Measurements from ENCODE around the gene SYT4. TPM values are rescaled to one million over a fixed set of nuclear protein-coding genes. Genes with fewer than 3 reads are reported as not detected.

SYT4 gene
- total RNA-seq, 1 experiment from 2014 or later = 3.4 TPM

- no peak overlapping the region for H3K4me3 Mint-ChIP-seq
Observed at GRCh38 chr18:43234889-43235288, 42.4 kb downstream of the SYT4 start.

More at GRCh38 chr18:43234889-43235288, 42.4 kb downstream of the SYT4 start:
- Histone ChIP-seq H2BK20ac (ENCODE audit: low read depth, low read length, poor library complexity, severe bottlenecking) (no peak overlapping the region), H3K56ac (ENCODE audit: insufficient read length, low read depth, low read length) (no peak overlapping the region), H3K23ac (ENCODE audit: insufficient read length, low read depth, low read length) (no peak overlapping the region), H3K79me1 (ENCODE audit: insufficient read depth, low read depth, low read length, poor library complexity, severe bottlenecking) (no peaks in the 10 kb centered on the region), H3K79me2 (ENCODE audit: insufficient read depth, low read length) (no peaks in the 10 kb centered on the region), H3K18ac (ENCODE audit: insufficient read length, low read depth, low read length) (no peak overlapping the region), H2BK12ac (ENCODE audit: insufficient read length, low read depth, low read length) (no peak overlapping the region), H4K8ac (replicated peaks; ENCODE audit: insufficient read length, low read depth, low read length) (no peak overlapping the region), H2BK120ac (ENCODE audit: low read depth, low read length, poor library complexity, severe bottlenecking) (no peak overlapping the region), H2BK5ac (ENCODE audit: insufficient read length, low read length) (no peak overlapping the region), H2AK5ac (ENCODE audit: insufficient read length, low read length) (no peak overlapping the region), H3K9me3 (ENCODE audit: control insufficient read depth, low read depth, low read length) (no peaks in the 10 kb centered on the region), H4K5ac (ENCODE audit: insufficient read length, low read depth, low read length) (no peak overlapping the region), H4K91ac (ENCODE audit: insufficient read length, low read depth, low read length) (no peak overlapping the region), H4K20me1 (ENCODE audit: control insufficient read depth, insufficient read depth, insufficient read length) (no peaks in the 10 kb centered on the region), H3K9ac (ENCODE audit: extremely low read depth, insufficient read length, low read length) (no peak overlapping the region), H3K4me1 (ENCODE audit: insufficient read depth, low read length) (no peaks in the 10 kb centered on the region), H2AFZ (ENCODE audit: low read length) (no peak overlapping the region), H2BK15ac (ENCODE audit: low read depth, low read length) (no peak overlapping the region), H3K4me2 (ENCODE audit: insufficient read depth, insufficient read length, low read length) (no peak overlapping the region), H3K14ac (ENCODE audit: insufficient read depth, low read length) (no peak overlapping the region), H3K27ac (ENCODE audit: insufficient read length, low read depth, low read length) (no peak overlapping the region), H3T11ph (ENCODE audit: low read length) (no peak overlapping the region), H3K23me2 (ENCODE audit: insufficient read length, low read depth, low read length, poor library complexity, severe bottlenecking) (no peaks in the 10 kb centered on the region), H3K27me3 (ENCODE audit: insufficient read depth, low read length) (no peaks in the 10 kb centered on the region; the same call in 1 of the 2 replicates), H3K4ac (ENCODE audit: low read depth, low read length) (no peak overlapping the region)
- H3K36me3 Mint-ChIP-seq (ENCODE audit: insufficient read depth in 1 of 3, low read depth in 3 of 3) = no peaks in the 10 kb centered on the region
- WGBS (ENCODE audit: extremely low coverage, insufficient read length, low lambda C conversion rate) = no CpG with 5 or more reads among the region's 2 CpGs
- no peak for DNase-seq
- TF ChIP-seq CTCF (conservative IDR thresholded peaks at IDR 0.05) = no peak
- H3K27ac Mint-ChIP-seq = no peak overlapping the region
- no peaks in the 10 kb centered on the region for H3K4me1 Mint-ChIP-seq
- H3K27me3 Mint-ChIP-seq (ENCODE audit: low read depth) = no peaks in the 10 kb centered on the region; the same call in 1 of the 2 replicates
- no peaks in the 10 kb centered on the region for H3K9me3 Mint-ChIP-seq
